ENCODE data around the gene IRS2. TPM values are rescaled to one million over a fixed set of nuclear protein-coding genes. Genes with fewer than 3 reads are reported as not detected.

The IRS2 gene
- polyA plus RNA-seq, 1 donor (not counting 4 experiments of a cell fraction or from before 2014, with no cell fraction given): 2.3 TPM

DNA sequence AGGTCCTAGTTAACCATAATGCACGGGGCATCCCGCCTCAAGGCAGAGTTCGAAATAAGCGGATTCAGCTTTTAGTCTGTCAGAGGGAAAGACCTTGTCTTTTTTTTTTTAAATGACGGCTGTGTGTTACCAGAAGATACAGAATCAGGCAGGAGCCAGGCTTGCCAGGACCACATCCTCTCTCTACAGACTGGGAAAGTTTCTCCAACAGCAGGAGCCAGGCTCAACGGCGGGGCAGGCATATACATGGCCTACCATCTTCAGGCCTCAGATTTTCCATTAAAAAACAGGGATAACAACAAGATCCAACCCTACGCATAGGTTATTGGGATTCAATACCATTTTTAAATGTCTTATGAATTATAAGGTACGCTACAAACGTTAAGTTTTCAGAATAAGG is 17.8 kb downstream of the IRS2 start:
- Histone ChIP-seq H3K4me2 (ENCODE audit: control insufficient read depth, extremely low read depth, insufficient read depth, low read depth, low read length) (no peak overlapping the region), H3K36me3 (ENCODE audit: control insufficient read depth in 2 of 2, extremely low read depth in 1 of 2, insufficient read depth in 2 of 2, low read length in 2 of 2) (peaks cover 0 to 8% of the 10 kb centered on the region in 2 experiments), H3K27ac (ENCODE audit: control insufficient read depth, insufficient read depth, low read length) (no peak overlapping the region), H3K4me1 (ENCODE audit: control insufficient read depth, extremely low read depth, insufficient read depth, low read length) (peaks cover 16% of the 10 kb centered on the region), H3K79me2 (ENCODE audit: control insufficient read depth, insufficient read depth, low read length) (peaks cover 48% of the 10 kb centered on the region), H3K27me3 (ENCODE audit: control insufficient read depth, extremely low read depth, insufficient read depth, low read length) (no peaks in the 10 kb centered on the region), H2AFZ (ENCODE audit: control insufficient read depth, low read length) (no peak overlapping the region), H3K9me3 (ENCODE audit: control insufficient read depth, low read depth, low read length) (no peaks in the 10 kb centered on the region), H3K4me3 (ENCODE audit: control insufficient read depth in 2 of 3, extremely low read depth in 1 of 3, insufficient read depth in 2 of 3, low read depth in 1 of 3, low read length in 3 of 3) (no peak overlapping the region), H3K9me1 (ENCODE audit: control insufficient read depth, extremely low read depth, insufficient read depth, low read length) (peaks cover 5% of the 10 kb centered on the region), H3K9ac (ENCODE audit: control insufficient read depth, extremely low read depth, insufficient read depth, low read length) (no peak overlapping the region), H4K20me1 (ENCODE audit: control insufficient read depth, extremely low read depth, insufficient read depth, low read length) (no peaks in the 10 kb centered on the region)
- dilution Hi-C loops (cut with MboI; ENCODE audit: extremely low pct_ligation_motif_present, low sequenced_read_pairs): no loop called here
- TF ChIP-seq, protein P1, sequence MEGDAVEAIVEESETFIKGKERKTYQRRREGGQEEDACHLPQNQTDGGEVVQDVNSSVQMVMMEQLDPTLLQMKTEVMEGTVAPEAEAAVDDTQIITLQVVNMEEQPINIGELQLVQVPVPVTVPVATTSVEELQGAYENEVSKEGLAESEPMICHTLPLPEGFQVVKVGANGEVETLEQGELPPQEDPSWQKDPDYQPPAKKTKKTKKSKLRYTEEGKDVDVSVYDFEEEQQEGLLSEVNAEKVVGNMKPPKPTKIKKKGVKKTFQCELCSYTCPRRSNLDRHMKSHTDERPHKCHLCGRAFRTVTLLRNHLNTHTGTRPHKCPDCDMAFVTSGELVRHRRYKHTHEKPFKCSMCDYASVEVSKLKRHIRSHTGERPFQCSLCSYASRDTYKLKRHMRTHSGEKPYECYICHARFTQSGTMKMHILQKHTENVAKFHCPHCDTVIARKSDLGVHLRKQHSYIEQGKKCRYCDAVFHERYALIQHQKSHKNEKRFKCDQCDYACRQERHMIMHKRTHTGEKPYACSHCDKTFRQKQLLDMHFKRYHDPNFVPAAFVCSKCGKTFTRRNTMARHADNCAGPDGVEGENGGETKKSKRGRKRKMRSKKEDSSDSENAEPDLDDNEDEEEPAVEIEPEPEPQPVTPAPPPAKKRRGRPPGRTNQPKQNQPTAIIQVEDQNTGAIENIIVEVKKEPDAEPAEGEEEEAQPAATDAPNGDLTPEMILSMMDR (optimal IDR thresholded peaks at IDR 0.05 in 1 of 3, IDR thresholded peaks at IDR 0.05 in 1 of 3, conservative IDR thresholded peaks at IDR 0.05 in 1 of 3; ENCODE audit: extremely low read depth in 1 of 3, insufficient read depth in 2 of 3, low read length in 3 of 3): no peak
- no peak for TF ChIP-seq EZH2 (IDR thresholded peaks at IDR 0.05; ENCODE audit: low read length)
- no peak for FAIRE-seq
- DNase-seq (ENCODE audit: low read depth, low spot score): no peak

DNA sequence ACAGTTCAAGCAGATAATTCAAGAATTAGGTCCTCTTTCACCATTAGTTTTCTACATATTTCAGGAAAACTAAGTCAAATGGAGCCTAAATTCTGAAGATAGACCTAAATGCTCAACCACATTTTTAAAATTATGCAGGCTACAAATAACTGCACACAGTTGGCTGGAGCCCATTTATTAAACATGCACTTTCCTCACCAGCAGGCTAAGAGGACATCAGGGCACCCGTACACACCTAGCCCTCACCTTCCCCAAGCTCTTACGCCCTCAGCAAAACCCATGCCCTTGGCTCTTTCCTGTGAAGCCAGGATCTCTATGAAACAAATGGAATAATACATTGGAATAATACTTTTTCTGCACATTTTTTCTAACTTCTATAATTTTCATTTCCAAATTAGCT is 18.2 kb downstream of the IRS2 start:
- no peaks in the 10 kb centered on the region for H3K9me3 ChIP-seq (ENCODE audit: control insufficient read depth, low read depth, low read length)
- H3K9me1 ChIP-seq (ENCODE audit: control insufficient read depth, extremely low read depth, insufficient read depth, low read length): peaks cover 5% of the 10 kb centered on the region
- no peak overlapping the region for H3K9ac ChIP-seq (ENCODE audit: control insufficient read depth, extremely low read depth, insufficient read depth, low read length)
- H3K4me1 ChIP-seq (ENCODE audit: control insufficient read depth, extremely low read depth, insufficient read depth, low read length): peaks cover 16% of the 10 kb centered on the region
- DNase-seq (ENCODE audit: low read depth, low spot score) (no peak), FAIRE-seq (no peak)
- H3K27ac ChIP-seq (ENCODE audit: control insufficient read depth, insufficient read depth, low read length): no peak overlapping the region
- no peak overlapping the region for H2AFZ ChIP-seq (ENCODE audit: control insufficient read depth, low read length)
- H3K4me2 ChIP-seq (ENCODE audit: control insufficient read depth, extremely low read depth, insufficient read depth, low read depth, low read length): no peak overlapping the region
- no peak overlapping the region for H3K4me3 ChIP-seq (ENCODE audit: control insufficient read depth in 2 of 3, extremely low read depth in 1 of 3, insufficient read depth in 2 of 3, low read depth in 1 of 3, low read length in 3 of 3)
- TF ChIP-seq, protein P1 (optimal IDR thresholded peaks at IDR 0.05 in 1 of 3, IDR thresholded peaks at IDR 0.05 in 1 of 3, conservative IDR thresholded peaks at IDR 0.05 in 1 of 3; ENCODE audit: extremely low read depth in 1 of 3, insufficient read depth in 2 of 3, low read length in 3 of 3): no peak
- no peak for TF ChIP-seq EZH2 (IDR thresholded peaks at IDR 0.05; ENCODE audit: low read length)
- peaks cover 0 to 8% of the 10 kb centered on the region in 2 experiments for H3K36me3 ChIP-seq (ENCODE audit: control insufficient read depth in 2 of 2, extremely low read depth in 1 of 2, insufficient read depth in 2 of 2, low read length in 2 of 2)
- H3K27me3 ChIP-seq (ENCODE audit: control insufficient read depth, extremely low read depth, insufficient read depth, low read length): no peaks in the 10 kb centered on the region
- dilution Hi-C loops (cut with MboI; ENCODE audit: extremely low pct_ligation_motif_present, low sequenced_read_pairs): no loop called here
- H3K79me2 ChIP-seq (ENCODE audit: control insufficient read depth, insufficient read depth, low read length): peaks cover 47% of the 10 kb centered on the region
- no peaks in the 10 kb centered on the region for H4K20me1 ChIP-seq (ENCODE audit: control insufficient read depth, extremely low read depth, insufficient read depth, low read length)
